PC-3 (cell line): ENCODE results near the gene NACC2.

Source experiments
- CTCF ChIP-seq: fragments of 300-600 bp; sonication (generic); conservative IDR thresholded peaks from 2 replicates; pipeline ENCODE4 v1.5.1; 2017; ENCODE audit warnings: antibody characterized with exemption, low read depth, mild to moderate bottlenecking, low read length
- EZH2 ChIP-seq: fragments of 300-600 bp; sonication (generic); IDR thresholded peaks from one replicate; pipeline ENCODE4 v1.6.1; 2017; ENCODE audit warnings: antibody characterized with exemption, mild to moderate bottlenecking, low read length; ENCODE audit not compliant: unreplicated experiment
- EZH2phosphoT487 ChIP-seq: fragments of 300-600 bp; sonication (generic); IDR thresholded peaks from 2 replicates; pipeline ENCODE4 v1.6.1; 2018; ENCODE audit warnings: mild to moderate bottlenecking, antibody characterized with exemption, low read length, borderline replicate concordance

GRCh38 chr9:136010176-136010575, 84.9 kb downstream of the NACC2 start:
- TF ChIP-seq EZH2phosphoT487 (no peak), CTCF (no peak), EZH2 (no peak)
